Brain pericyte (primary cell): ENCODE measurements around the gene CIROP.

Experiments used
- DNase-seq: peaks from one replicate; pipeline ENCODE4 v3.0.0-alpha.2; 2012; ENCODE audit warnings: low read depth, low spot score

The CIROP gene

DNA sequence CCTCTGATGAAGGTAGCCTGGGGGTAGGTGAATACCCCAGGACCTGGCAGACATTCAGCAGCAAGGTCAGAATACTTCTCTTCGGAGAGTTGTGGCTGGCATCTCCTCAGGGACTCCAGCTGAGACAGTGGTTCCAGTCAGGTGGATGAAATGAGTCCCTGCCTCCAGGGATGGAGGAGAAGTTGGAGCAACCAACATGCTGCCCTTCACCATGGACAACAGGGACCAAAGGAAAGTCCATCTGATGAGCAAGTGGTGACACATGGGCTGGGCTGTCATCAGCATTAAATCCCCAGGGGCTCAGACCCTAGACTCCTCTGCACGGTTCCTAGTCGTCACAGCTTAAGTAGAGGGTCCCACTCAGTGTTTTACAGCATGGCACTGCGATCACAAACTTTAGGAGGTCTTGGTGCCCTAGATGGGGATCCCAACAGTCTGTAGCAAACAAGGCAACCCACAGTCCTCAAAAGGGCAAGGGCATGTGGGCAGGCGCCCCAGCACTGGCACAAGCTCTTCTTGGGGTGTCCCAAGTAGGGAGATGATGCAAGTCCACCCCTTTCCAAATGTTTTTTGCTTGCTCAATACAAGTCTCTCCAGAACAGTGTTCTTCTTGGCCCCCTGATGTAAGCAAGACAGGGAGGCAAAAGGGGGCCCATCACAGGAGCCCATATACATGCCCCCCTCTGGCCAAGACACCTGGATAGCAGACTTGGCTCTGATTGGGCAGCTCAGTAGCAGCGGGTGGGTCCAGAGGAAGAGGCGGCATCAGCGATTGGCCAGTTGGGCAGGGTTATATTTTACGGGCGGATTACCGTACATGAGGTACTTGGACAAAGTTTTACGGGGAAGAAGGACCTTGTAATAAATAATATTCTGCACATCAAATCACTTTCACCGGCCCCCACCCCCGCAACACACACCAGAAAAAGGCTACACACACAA lies 36.7 kb downstream of the CIROP start:
- DNase-seq, result no peak

DNA sequence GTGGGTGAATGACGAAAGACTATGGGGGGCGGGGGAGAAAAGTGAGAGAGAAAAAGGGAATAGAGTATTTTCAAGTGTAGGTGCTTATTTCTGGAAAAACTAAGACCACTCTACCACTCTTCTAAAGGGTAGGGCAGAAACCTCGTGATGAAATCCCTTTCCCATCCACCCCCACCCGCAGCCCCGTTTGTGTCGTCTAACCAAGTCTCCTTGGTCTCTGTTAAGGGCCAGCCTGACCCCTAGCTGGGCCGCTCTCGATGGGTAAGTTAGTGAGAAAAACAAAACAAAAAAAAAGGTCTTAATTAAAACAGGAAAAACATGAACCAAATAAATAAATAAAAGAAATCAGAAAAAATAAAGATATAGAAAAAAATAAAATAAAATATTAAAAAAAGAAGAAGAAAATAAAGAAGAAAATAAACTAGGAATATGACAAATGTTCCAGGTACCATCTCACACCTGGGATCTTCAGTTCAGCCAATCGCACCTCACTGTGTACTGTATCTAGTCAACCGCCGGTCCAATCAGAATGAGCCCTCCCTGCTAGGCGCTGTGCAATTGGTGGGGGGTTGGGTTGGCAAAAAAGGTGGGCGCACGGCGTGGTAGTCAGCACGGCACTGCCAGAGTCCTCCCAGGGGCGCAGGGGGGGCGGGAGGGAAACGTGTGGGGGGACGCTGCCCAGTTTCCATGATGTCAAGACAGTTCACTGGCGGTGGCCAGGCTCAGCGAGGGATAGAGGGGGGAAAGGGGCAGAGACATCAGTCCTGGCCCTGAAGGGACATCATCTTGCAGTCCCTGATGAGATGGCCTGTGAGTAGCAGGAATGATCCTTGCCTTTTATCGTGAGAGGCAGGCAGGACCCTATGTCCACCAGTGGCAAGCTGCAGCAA lies 37.7 kb downstream of the CIROP start:
- DNase-seq, result no peak

DNA sequence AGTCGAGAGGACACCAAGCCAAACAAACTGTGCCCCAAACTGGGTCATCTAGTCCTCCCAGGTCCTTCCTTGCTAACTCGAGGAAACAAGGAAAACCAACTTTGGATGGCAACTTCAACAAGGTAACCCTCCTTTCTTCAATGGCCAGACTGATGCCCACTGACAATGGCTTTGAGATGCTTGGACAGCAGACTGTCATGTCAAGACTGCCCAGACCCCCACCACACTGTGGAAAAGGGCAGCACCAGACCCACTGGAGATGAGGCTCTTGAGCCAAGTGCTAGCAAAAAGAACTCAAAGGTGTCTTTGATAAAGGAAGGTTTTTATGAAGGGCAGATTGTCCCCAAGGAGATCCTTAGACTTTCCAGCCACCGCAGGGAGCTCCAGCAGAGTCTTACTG lies 38.4 kb downstream of the CIROP start:
- no peak for DNase-seq

DNA sequence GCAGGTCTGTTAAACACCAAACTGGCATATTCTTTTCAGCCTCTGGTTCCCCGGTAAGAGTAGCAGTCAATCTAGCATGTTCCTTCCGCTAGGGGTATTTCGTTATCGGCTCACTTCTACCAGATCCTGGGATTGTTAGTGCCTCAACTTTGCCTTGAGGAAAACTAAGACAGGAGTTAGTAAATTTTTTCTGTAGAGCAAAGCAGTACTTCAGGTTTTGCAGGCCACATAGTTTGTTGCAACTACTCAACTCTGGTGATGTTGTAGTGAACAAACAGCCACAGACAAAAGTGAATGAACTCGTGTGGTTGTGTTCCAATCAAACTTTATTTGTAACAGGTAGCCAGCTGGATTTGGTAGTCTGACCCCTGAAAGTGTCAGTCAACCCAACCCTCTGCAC lies 41.2 kb downstream of the CIROP start:
- no peak for DNase-seq

DNA sequence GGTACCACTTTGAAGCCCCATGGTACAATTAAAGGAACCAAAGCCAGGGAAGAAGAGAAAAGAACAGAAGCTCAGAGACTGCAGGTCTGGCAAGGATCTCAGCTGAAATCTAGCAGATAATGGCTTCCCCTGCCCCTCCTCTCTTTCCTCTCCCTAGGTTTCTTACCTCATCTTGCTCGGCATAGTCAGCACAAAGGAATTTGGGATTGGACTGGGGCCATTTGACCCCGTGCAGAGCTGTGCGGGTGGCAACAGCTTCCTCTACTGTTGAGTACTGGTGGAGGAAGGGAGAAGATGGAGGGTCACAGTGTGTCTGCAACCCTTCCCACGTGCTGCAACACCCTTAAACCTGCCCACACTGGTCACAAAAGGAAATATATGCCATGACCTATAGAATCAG lies 42.8 kb downstream of the CIROP start:
- peak; percentile 86 for DNase-seq

DNA sequence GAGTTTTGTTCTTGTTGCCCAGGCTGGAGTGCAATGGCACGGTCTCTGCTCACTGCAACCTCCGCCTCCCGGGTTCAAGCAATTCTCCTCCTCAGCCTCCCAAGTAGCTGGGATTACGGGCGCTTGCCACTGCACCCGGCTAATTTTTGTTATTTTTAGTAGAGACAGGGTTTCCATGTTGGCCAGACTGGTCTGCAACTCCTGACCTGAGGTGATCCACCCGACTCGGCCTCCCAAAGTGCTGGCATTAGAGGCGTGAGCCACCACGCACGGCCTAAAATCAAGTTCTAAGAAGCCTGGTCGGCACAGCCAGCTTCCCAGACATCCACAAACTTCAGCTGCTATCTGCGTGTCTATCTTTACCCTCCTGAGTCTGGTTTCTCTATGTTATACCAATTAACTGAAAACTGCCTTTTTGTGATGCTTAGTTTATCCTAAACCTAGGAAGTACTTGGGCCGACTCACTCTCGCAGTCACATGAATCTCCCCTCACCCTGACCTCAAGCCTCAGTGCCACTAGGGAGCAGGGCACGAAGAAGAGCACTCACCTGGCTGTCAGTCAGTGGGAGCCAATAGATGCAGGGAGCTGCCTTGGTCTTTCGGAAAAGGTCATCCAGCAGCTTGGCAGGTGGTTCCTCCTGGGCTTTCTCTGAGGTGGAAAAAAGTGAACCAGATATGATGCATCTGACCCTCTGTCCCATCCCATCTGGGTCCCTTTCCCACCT lies 44.1 kb downstream of the CIROP start:
- no peak for DNase-seq

DNA sequence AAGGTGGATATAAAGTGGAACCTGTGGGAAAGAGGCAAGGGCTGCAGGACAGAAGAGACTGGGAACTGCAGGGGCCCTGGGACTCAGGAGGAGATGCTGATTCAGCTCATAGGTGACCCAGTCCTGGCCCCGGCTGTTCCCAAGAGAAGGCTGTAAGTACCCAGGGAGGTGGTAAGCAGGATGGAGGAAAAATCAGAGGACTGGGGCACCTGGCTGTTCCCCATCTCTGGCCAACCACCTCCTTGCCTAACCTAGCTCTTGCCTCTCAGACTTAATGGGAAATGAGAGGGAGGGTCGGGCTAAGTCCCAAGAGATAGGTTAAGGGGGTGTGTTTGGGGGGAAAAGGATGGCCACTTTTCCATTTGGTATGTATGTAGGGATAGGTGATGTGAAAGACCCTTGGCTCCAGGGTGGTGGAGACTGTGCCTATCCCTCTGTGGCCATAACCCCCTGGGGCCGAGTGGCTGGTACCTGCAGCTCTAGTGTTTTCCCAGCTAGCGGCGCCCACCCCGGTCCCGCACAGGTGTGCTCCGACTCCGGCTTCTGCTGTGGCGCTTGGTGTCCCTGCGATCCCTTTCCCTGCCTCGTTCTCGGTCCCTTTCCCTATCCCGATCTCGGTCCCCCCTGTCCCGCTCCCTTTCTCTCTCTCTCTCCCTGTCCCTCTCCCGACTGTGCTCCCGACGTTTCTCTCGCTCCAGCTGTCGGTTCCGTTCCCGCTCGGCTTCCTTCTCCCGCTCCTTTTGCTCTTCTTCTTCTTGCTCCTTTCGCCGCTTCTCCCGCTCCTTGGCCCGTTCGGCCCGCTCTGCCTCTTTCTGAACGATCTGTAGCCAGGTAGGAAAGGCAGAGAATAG lies 45.9 kb downstream of the CIROP start:
- DNase-seq, result no peak

DNA sequence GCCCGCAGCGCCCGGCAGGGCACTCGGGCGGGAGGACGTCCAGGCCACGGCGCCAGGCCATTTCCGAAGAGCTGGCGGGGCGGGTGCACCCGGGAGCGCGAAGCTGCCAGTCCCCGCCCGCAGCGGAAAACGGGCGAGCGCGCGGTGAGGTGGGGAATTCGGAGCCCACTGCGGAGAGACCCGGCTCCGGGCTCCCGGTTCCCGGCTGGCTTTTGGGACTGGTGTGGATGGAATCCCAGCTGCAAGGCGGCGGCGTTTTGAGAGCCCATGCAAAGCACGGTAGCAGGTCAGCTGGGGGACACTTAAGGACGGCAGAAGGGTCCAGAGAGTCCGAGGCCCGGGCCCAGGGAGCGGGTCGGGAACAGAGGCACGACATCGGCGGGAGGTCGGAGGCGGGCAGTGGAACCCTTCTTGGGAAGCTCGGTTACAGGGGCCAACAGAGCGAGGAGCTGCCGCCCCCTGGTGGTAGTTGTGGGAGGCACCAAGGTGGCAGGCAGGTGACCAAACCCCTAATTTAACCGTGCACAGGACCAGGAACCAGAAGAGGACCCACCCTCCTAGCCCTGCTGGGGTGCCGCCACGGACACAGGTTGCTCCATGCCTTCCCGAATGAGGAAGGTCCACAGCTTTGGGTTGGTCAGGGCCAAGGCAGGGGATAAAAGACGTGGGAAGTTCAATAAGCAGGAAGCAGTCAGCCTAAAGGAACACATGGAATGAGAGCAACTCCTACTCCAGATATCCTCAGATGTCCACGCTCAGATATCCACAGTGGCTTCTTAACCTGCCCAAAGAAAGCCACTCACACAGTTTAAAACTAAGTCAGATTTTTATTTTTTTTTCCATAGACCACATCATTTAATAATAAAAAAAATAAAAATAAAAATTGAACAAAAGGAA lies 46.8 kb downstream of the CIROP start:
- DNase-seq, result peak; percentile 63

DNA sequence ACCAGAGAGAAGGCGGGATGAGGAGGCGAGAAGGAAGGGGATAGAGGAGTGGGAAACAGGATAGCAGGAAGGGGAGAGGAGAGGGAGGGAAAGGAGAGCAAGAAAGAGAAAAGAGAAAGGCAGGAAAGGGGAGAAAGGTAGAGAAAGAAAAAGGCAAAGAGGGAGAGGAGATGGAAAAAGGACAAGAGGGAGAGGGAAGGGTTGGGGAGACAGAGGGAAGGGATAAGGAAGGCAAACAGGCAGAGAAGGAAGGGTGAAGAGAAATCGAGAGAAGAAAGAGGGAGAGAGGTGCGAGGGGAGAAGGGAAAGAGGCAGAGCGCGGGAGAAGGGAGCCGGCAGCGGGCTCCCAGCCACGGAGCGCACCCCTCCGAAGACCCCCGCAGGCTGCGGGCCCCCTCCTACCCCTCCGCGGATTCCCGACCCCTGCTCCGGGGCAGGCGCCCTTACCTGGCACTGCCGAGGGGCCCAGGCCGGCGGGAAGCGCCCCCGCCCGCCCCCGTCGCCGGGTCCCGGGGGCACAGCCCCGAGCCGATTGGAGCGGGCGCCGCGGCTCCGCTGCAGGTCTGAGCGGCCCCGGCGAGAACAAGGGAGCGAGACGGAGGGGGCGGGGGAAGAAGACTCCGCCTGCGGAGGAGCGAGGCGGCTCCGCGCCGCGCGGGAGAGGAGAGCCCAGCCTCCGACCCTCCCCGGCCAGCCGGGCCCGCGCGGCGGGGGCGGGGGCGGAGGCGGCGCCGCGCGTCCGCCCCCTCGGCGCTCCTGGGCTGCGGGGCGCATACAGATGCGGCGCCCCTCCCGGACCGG lies 47.6 kb downstream of the CIROP start, which contains the start of gene CDH24:
Gene CDH24 (minus strand): TSS at position 565 of the 801 bp plus-strand sequence. CDS start 1,787 bp downstream, outside the sequence.
- DNase-seq, result no peak

DNA sequence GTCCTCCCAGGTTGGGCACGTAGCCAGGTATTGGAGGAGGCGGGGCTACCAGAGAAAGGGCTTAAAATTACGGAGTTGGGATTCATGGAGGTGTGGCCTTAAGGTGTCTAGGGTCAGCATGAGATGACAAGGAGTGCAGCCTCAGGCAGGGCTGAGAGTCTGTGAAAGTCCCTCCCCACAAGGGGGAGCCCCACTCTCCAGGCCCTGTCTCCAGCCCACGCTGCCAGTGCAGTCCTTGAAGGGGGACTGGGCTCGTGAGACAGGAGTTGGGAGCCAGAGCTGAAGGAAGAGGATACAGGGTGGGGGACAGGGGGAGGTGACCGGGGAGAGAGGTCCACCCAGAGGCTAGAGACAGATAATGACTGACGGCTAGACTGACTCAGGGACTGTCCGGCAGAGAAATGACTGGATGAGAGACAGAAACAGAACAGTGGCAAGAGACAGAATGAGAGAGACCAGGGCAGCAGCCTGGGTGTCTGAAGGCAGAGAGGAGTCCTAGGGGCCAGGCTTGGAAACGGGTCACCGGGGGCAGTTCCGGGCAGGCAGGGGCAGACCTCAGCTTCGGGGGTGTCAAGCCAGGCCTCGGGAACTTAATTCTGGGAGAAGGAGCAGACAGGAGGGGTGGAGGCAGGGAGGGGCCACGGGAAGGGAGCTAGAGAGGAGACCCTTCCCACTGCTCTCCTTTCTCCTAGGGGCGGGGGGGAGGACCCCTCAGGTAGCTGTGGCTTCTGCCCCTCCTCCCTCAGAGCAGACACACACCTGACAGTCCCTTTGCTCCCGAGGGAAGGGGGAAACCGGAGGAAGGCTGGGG lies 48.4 kb downstream of the CIROP start:
- DNase-seq, result no peak

DNA sequence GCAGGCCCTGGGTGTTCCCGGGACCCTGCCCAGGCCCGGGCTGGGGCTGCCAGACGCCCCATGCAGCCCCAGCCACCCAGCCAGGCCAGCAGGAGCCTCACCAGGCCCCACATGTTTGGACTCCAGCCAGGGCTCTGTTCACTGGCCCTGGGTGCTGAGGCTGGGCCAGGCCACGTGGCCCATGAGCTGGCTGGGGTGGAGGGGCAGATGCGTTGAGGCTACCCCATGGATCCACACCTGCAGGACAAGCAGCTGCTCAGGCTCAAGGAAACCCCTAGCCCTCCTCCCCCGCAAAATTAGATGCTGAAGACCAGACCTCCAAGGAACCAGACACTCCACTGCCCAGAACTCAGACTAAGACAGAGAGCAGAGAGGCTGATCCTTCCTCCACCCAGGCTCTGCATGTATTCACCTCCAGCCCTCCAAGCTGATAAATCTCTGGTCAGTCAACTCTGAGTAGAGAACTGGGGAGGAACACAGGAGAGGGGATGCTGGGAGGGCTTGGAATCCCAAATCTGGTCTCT lies 49.1 kb downstream of the CIROP start:
- no peak for DNase-seq

DNA sequence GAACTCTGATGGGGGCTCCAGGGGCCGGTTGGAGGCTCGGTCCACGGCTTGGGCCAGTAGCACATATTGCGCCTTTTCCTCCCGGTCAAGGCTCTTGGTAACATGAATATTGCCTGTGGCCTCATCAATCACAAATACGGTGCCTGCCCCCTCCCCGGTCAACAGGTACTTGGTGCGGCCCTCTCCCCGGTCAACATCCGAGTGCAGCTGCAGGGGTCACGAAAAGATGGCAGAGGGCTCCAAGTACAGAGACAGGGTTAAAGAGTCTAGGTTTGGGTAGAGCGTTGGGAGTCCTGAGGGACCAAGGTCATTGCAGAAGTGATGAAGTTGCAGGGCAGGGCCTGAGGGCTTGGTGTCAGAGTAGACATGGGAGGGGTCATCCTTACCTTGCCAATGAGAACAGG lies 49.6 kb downstream of the CIROP start:
- DNase-seq, result no peak

DNA sequence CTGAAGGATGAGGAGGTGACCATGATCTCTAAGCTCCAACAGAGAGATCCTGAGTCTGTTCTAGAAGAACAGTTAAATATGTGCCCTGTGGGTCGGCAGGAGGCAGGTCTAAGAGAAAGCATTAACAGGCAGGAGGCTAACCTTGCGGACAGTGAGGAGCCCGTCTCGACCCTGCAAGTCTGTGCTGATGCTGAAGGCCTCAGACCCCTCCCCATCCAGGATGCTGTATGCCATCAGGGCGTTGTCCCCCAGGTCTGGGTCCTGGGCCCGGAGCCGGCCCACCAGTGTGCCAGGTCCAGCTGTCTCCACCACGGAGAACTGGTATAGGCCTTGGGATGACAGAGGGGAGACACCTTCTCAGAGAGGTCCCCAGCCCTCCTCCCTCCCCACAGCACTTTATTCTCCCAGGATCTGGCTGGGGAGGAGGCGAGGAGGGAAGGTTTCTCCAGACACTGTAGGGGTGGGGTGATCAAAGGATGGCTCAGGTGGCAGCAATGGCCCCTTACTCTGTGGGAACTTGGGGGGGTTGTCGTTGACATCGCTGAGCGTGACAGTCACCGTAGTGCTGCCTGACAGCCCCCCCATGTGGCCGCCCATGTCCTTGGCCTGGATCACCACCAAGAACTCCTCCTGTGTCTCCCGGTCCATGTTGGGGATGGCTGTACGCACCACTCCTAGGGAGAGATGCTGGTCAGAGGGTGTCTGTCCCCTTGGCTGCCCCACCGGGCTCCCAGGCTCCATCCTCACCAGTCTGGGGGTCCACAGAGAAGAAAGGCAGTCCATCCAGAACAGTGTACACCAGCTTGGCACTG lies 50.6 kb downstream of the CIROP start:
- no peak for DNase-seq

DNA sequence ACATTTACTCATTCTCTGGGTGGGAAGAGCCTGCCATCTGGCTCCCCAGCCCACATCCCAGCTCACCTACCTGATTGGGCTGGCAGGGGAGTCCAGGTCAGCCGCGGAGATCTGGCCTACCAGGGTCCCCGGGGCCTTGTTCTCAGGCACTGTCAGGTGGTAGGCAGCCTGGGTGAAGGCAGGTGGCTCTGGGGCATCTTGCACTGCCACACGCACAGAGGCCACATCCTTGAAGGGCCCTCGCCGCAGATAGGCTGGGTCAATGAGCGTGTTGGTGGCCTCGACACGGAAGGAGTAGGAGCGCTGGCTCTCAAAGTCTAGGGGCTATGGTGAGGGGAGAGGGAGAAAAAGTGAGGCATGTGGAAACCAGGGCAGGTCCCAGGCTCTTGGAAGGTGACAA lies 51.4 kb downstream of the CIROP start:
- no peak for DNase-seq

DNA sequence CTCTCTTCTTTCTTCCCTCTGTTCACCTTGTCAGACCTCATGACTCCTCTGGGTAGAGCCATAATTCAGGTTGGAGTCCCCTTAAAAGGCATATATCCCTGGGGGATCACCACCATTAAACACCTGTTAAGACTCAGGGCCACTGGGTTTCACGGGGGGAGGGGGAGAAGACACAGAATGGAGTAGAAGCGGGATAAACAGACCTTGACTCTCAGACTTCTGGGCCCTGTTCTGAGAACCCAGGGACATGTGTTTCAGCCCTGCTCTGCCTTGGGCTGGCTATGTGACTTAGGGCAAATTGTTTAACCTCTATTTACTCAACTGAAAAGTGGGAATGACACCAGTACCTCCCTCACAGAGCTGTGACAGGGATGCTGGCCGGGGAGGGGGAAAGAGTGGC lies 52.1 kb downstream of the CIROP start:
- DNase-seq, result no peak

DNA sequence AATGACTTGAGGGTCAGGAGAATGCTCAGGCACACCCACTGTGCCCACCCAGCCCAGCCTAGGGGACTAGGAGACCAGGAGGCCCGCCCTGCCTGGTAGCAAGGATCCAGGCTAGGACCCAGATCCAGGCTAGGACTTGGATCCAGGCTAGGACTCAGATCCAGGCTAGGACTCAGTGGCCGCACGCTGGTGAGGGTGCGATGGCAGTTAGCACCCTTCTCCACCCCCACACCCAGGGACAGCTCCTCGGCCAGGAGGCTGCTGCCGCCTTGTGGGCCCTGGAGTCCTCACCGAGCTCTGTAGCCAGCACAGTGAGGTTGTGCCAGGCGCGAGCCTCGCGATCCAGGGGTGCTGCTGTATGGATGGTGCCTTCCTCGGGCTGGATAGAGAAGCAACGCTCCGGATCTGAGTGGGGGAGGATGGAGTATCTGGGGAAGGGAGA lies 52.6 kb downstream of the CIROP start:
- no peak for DNase-seq
